ENCODE measurements around the gene KCNN3.

The KCNN3 gene

GRCh38 chr1:154770897-154771594, 99.0 kb downstream of the KCNN3 start:
- no peak for DNase-seq (ENCODE audit: low spot score)

DNA sequence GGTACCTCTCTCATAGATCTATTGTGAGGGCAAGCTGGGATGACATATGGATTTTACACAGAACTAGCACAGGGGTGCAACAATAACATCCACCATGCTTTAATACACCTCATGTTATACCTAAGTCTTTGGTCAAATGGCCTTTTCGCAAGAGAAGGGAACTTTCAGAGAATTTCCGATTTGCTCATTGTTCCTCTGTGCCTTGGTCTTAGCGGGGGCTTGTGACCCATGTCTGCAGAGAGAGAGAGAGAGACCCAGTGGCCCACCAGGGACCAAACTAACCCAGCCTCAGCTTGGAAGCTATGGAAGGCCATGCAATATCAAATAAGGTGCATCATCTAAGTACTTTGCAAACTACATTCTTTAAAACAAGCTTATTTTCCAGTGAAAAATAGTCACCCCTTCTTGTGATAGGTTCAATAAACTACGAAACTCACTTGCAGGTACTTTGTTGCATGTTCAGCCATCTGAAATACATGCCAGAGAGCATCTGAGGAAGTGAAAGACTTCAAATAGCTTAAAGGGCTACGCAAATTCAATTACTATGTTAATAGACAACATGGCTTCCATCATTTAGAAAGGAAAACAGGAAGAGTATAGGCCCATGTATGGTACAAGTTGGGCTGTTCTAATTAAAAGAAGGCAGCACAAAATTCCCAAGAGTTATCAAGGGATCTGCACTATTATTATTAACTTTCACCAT, 100.7 kb downstream of the KCNN3 start:
- DNase-seq (ENCODE audit: low spot score): no peak

GRCh38 chr1:154768456-154769125, 101.5 kb downstream of the KCNN3 start:
- DNase-seq (ENCODE audit: low spot score): no peak

- DNase-seq (ENCODE audit: low spot score): no peak
Observed at GRCh38 chr1:154767315-154768240, 102.5 kb downstream of the KCNN3 start.

DNA sequence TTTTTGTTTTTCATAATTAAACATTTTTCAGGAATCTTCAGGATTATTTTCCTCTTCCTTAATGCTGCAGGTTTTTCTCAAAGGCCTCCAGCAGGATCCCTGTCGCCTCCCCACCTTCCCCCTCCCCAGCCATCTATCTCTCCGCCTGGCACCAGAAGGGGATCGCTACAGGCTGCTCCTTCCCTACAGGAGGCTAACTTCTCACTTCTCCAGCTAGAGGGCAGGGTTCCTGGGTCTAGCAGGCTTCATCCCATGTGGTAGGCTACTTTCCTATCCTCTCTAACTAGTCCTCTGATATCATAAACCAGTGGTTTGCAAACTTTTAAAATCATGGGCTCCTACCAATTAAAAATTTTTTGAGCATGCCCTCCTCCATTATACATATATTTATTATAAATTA, 104.1 kb downstream of the KCNN3 start:
- DNase-seq (ENCODE audit: low spot score): peak; percentile 30

GRCh38 chr1:154764773-154765172, 105.3 kb downstream of the KCNN3 start:
- DNase-seq (ENCODE audit: low spot score): no peak

DNA sequence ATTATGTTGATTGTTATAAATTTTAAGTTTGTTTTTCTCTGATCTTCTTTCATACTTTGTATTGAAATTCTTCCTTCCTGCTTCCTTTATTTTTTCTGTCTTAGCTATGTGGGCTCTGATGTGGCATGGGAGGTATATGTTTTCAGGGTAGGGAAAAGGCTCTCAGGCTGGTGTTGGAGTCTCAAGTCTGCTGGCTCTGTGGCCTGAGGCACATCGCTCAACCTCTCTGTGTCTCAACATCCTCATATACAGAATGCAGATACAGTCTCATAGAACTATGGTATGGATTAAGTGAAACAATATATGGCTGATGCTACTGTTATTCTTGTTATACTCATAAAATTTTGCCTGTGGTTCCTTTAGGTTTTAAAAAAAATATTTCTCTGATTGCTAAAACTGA, 105.9 kb downstream of the KCNN3 start:
- DNase-seq (ENCODE audit: low spot score): no peak

- DNase-seq (ENCODE audit: low spot score): peak; percentile 61
Observed at GRCh38 chr1:154760469-154760933, 109.6 kb downstream of the KCNN3 start.

- DNase-seq (ENCODE audit: low spot score): no peak
Observed at GRCh38 chr1:154759793-154760192, 110.3 kb downstream of the KCNN3 start.

DNA sequence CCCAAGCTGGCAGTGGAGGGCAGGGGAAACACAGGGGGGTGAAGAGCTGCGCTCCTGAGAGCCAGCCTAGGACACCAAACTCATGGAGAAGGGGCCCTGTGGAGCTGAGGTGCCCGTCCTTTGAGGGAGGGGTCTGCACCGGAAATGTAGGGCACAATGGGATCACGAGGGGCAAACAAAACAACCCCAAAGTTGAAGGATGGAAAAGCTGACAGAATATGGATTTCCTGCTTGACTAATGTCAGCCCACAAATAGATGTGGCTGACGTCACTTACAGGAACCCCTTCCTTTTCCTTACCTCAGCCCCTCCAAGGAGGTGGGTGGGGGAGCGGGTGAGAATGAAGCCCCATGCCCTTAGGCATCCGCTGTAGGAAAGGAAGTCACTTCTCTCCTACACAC, 110.9 kb downstream of the KCNN3 start:
- DNase-seq (ENCODE audit: low spot score): no peak

DNA sequence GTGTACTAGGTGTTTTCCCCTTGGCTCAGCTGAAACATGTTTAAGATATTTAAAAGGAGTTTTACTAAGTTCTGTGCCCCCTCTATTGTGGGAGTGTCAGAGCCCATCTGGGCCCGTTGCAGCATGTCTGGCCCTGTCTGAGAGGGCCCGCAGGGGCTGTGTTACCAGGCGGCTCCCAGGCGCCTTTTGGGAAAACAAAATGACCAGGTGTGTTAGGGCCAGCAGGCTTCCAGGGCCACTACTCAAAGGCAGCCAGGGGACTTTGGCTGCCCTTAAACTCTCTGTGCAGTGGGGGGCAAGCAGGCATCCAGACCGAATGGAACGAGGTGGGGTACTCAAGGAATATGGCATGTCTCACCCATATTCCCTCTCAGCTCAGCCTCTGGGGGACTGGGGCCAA, 111.7 kb downstream of the KCNN3 start:
- DNase-seq (ENCODE audit: low spot score): no peak

DNA sequence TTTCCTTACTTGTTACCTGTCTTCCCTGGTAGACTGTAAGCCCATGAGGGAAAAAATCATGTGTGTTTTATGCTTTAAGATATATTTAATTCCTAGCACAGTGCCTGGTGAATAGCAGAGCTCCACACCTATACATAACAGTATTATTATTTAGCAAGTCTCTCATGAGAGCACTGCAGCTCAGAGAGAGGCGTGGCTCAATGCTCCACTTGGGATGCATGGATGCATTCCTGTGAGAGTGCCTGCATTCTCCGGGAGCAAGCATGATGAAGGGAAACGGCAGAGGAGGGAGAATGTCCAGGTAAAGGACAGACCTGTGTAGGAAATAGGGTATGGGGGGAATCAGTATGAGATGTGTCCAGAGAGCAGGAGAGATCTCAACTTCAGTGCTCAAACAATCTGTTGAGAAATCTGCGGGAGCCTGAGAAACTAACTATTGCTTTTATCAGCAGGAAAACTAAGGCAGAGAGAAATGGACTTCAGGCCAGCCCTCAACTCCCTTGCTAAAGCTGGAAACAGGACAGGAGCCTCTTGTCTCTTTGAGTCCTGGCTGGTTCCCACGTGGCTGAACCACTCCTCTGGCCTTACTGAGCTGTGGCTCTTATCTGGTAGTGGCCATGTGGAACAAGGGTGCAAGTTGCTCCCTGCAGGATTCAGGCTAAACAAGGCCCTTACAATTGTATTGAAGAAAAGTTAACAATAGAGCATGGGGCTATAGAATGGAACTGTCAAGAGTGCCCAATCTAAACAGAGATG, 113.1 kb downstream of the KCNN3 start:
- no peak for DNase-seq (ENCODE audit: low spot score)

GRCh38 chr1:154755858-154756730, 114.0 kb downstream of the KCNN3 start:
- DNase-seq (ENCODE audit: low spot score): no peak

- DNase-seq (ENCODE audit: low spot score): no peak
Observed at GRCh38 chr1:154753426-154753825, 116.7 kb downstream of the KCNN3 start.

DNA sequence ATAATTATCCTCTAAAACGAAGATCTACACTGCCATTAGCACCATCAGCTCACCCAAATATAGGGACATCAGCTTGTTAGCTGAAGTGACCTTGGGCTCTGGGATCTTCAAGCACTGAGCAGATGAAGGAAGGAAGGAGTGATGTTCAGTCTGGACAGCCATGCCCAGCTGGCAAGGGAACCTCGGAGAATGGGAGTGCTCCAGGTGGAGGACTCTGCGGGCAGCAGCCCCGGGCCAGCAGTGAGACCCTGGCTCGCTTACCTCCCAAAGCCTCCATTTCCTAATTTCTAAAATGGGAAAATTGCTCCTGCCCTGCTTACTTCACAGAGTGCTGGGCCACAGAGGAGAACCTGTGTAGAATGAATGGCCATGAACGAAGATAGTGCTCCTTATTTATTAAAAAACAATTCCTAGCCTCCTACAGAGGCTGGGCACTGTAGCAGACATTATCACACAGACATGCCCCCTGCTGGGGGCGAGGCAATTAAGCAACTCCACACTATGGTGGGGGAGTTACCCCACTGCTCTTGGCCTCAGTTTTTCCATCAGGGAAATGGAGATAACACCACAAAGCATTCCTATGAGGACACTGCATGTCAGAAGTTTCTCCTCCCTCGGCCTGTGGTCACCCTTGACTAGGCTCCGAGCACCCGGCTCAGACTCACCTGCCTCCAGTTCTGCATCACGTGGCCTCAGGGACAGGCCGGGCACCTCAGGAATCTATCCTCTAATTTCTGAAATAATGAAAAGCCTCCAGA, 117.6 kb downstream of the KCNN3 start:
- no peak for DNase-seq (ENCODE audit: low spot score)

DNA sequence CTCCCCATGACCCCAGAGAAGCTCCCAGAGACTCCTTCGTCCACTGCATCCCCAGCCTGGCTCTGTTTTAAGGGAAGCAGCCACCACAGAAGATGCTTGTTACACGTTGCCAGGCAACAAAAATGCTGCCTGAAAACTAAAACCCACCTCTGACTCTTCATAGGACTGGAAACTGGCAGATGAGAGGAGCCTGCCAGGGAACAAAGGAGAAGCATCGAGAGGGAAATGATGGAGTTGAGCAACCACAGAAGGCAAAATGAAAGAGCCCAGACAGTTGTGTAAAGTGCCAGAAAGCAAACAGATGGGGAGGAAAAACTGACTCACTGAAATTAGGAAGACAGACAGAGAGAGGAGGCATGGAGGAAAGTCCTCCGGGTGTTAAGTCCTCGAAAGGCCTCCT, 118.4 kb downstream of the KCNN3 start:
- no peak for DNase-seq (ENCODE audit: low spot score)

- DNase-seq (ENCODE audit: low spot score): no peak
Observed at GRCh38 chr1:154750681-154751665, 119.1 kb downstream of the KCNN3 start.

DNA sequence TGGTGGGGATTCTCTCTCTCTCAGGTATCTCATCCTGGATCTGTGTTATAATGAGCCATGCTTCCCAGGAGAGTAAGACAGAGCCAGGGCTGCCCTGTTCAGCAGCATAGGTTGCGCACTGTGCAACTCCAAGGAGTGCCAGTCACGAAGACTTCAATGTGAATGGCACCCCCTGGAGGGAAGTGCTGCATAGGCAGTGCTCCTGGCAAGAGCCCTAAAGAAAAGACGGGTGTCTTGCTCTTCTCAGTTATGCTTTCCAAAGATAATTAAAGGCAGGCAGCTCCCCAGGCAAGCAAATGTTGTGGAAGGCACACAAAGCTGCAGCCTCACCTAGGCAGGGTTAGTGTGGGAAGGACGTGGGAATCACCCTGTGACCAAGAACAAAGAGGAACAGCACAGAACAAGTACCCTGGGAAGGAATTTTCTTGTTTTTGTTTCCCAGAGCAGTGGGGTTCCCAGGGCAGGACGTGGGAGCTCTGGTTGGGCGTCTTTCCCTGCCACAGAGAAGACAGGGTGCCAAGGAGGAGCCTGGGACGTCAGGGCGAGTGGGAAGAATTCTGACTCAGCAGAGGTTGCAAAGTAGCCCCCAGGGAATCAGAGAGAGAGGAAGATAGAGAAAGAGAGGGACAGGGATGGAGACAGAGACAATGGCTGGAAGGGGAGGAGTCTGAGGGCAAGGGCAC, 120.9 kb downstream of the KCNN3 start:
- no peak for DNase-seq (ENCODE audit: low spot score)

Data from SW480 (cell line).